Measurements from ENCODE around the gene CUTA. TPM values are rescaled to one million over a fixed set of nuclear protein-coding genes. Genes with fewer than 3 reads are reported as not detected.

The CUTA gene
- total RNA-seq, 6 experiments from 2014 or later: 81.4 to 114 (median 97.4) TPM

GRCh38 chr6:33416386-33417127 lies 1.4 kb downstream of the CUTA start:
- Histone ChIP-seq H3K36me3 (peaks cover 0 to 22% (median 2%) of the 10 kb centered on the region in 4 donors), H3K4me3 (peak overlapping the region; percentile 64 to 76 (median 70)), H3K9me3 (no peaks in the 10 kb centered on the region), H3K27me3 (no peaks in the 10 kb centered on the region), H3K27ac (peak overlapping the region in 1 of 3 donors; percentile 92), H3K4me1 (peaks cover 0 to 20% (median 5%) of the 10 kb centered on the region in 4 donors)
- WGBS (ENCODE audit: insufficient coverage, low coverage, low lambda C conversion rate, missing lambda C conversion rate): 54% methylated on average over 8 of the region's 12 CpGs
- no peak for ATAC-seq
- TF ChIP-seq CTCF (IDR thresholded peaks at IDR 0.05): no peak
- no peak for TF ChIP-seq POLR2A (IDR thresholded peaks at IDR 0.05)
- intact Hi-C loops (cut with DNase I): no loop called here
- no peak for DNase-seq

- intact Hi-C loops (cut with DNase I): no loop called here
- no peak overlapping the region for H3K4me3 ChIP-seq
- no peak overlapping the region for H3K27ac ChIP-seq
- peaks cover 0 to 22% (median 7%) of the 10 kb centered on the region in 4 donors for H3K4me1 ChIP-seq
- WGBS (ENCODE audit: insufficient coverage, low coverage, low lambda C conversion rate, missing lambda C conversion rate): 83% methylated on average over 9 of the region's 9 CpGs
- TF ChIP-seq POLR2A (IDR thresholded peaks at IDR 0.05) (no peak), CTCF (IDR thresholded peaks at IDR 0.05) (no peak)
- no peaks in the 10 kb centered on the region for H3K9me3 ChIP-seq
- peaks cover 0 to 22% (median 2%) of the 10 kb centered on the region in 4 donors for H3K36me3 ChIP-seq
- no peaks in the 10 kb centered on the region for H3K27me3 ChIP-seq
- DNase-seq (no peak), ATAC-seq (no peak)
These were observed 2.1 kb downstream of the CUTA start for GRCh38 chr6:33415831-33416230.

GRCh38 chr6:33414592-33415271 lies 3.2 kb downstream of the CUTA start:
- Histone ChIP-seq H3K27me3 (no peaks in the 10 kb centered on the region), H3K27ac (no peak overlapping the region), H3K4me3 (no peak overlapping the region), H3K4me1 (peaks cover 0 to 22% (median 7%) of the 10 kb centered on the region in 4 donors), H3K36me3 (peaks cover 0 to 22% (median 2%) of the 10 kb centered on the region in 4 donors), H3K9me3 (no peaks in the 10 kb centered on the region)
- intact Hi-C loops (cut with DNase I): no loop called here
- ATAC-seq (no peak), DNase-seq (no peak)
- TF ChIP-seq CTCF (IDR thresholded peaks at IDR 0.05) (peak in 1 of 4 donors; percentile 5), POLR2A (IDR thresholded peaks at IDR 0.05) (no peak)
- WGBS (ENCODE audit: insufficient coverage, low coverage, low lambda C conversion rate, missing lambda C conversion rate): 57% methylated on average over 5 of the region's 12 CpGs

DNA sequence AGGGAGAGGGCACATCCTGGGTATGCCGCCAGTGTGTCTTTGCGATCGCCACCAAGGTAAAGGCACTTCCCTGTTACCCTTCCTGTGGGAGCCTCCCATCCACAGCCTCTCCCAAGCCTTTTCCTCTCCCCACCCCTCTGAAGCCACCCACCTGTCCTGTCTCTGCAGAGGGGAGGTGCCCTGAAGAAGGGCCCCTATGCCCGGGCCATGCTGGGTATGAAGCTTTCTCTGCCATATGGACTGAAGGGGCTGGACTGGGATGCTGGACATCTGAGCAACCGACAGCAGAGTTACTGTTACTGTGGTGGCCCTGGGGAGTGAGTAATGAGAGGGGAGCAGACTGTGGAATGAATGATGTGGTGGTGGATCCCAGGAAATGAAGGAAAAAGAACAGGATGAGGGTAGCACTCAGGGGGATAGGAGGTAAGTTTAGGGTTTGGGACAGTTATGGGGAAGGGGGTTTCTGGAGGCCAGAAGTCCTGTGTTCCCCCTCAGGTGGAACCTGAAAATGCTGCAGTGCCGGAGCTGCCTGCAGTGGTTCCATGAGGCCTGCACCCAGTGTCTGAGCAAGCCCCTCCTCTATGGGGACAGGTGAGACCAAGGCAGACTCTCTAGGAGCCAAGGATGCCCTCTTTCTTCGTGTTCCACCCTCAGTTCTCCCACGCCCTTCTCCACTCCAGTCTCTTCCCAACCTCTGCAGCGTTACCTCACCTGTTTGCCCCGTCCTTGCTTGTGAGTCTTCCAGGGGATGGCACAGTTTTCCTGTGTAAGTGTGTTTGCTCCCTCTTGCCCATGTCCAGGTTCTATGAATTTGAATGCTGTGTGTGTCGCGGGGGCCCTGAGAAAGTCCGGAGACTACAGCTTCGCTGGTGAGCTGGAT lies 4.4 kb downstream of the CUTA start:
- ATAC-seq (no peak), DNase-seq (no peak)
- Histone ChIP-seq H3K27me3 (no peaks in the 10 kb centered on the region), H3K4me3 (no peak overlapping the region), H3K27ac (no peak overlapping the region), H3K4me1 (peaks cover 0 to 19% (median 7%) of the 10 kb centered on the region in 4 donors), H3K36me3 (peaks cover 0 to 22% (median 2%) of the 10 kb centered on the region in 4 donors), H3K9me3 (no peaks in the 10 kb centered on the region)
- 90% methylated on average over 12 of the region's 14 CpGs for WGBS (ENCODE audit: insufficient coverage, low coverage, low lambda C conversion rate, missing lambda C conversion rate)
- intact Hi-C loops (cut with DNase I): no loop called here
- TF ChIP-seq CTCF (IDR thresholded peaks at IDR 0.05): no peak
- TF ChIP-seq POLR2A (IDR thresholded peaks at IDR 0.05): no peak

All from right lobe of liver (tissue), 6 donors.